Omental fat pad (tissue), 4 donors: ENCODE data around the gene PDE11A. TPM values are rescaled to one million over a fixed set of nuclear protein-coding genes. Genes with fewer than 3 reads are reported as not detected.

Source experiments
- ATAC-seq: fragments of 150-250 bp; one replicate; pipeline ENCODE4 v1.9.1; 2016; ENCODE audit warnings: mild to moderate bottlenecking, moderate library complexity; ENCODE audit not compliant: low FRiP score
- DNase-seq: peaks from one replicate; pipeline ENCODE4 v3.0.0-alpha.2; 2019; ENCODE audit warnings: low spot score
- total RNA-seq, 4 donors: library from RNA; depleted of rRNA; stranded (reverse); fragments of >200 nt; gene quantifications; one replicate each; pipeline ENCODE4 v1.1.0, GENCODE V29; 2016
- TF ChIP-seq, protein P1 (sequence below), 3 donors: fragments of 450-650 bp; IDR thresholded peaks; one replicate each; pipeline ENCODE4 v1.5.1; 2016 to 2017; ENCODE audit warnings: antibody characterized with exemption in 3 of 3, mild to moderate bottlenecking in 3 of 3, moderate library complexity in 2 of 3

Gene PDE11A
- total RNA-seq, 4 donors from 2014 or later = 0.16 to 0.65 TPM; not detected in 2

DNA sequence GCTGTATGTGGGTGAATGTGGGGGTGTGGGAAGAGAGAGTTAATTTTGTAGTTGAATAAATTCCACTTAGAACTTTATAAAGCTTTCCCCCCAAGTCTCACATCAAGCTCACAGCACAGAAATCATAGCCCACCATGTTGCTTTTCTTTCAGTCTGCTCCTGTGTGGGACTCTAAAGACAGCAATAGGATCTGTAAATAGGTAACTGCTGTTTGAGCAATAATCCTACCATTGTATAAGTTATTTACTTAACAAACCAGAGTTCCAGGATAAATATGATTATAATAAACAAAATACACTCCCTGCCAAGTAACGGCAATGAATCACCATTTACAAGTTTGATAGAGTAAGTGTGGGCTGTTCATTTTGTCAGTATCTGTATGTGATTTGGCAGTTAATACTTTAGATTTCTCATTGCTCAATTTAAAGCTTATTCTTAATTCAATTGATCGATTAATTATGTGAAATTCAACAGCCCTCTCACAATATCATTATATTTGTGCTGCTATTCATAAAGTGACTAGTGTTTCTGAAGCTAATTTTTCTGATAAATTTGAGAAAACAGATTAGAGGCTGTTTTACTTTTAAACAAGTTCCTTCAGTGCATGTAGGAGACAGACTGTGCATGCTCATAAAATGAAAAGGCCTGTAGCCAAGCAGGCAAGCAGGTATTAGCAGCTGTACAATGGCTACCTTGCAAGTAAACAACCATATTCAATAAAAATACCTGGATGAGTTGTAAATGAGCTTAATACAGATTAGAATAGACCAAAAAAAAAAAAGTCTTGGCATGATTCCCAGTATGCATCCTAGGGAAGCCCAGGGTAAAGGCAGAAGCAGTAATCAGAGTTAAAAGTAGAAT is 142.7 kb downstream of the PDE11A start:
- no peak for DNase-seq
- no peak for ATAC-seq
- TF ChIP-seq, protein P1, sequence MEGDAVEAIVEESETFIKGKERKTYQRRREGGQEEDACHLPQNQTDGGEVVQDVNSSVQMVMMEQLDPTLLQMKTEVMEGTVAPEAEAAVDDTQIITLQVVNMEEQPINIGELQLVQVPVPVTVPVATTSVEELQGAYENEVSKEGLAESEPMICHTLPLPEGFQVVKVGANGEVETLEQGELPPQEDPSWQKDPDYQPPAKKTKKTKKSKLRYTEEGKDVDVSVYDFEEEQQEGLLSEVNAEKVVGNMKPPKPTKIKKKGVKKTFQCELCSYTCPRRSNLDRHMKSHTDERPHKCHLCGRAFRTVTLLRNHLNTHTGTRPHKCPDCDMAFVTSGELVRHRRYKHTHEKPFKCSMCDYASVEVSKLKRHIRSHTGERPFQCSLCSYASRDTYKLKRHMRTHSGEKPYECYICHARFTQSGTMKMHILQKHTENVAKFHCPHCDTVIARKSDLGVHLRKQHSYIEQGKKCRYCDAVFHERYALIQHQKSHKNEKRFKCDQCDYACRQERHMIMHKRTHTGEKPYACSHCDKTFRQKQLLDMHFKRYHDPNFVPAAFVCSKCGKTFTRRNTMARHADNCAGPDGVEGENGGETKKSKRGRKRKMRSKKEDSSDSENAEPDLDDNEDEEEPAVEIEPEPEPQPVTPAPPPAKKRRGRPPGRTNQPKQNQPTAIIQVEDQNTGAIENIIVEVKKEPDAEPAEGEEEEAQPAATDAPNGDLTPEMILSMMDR (IDR thresholded peaks at IDR 0.05) = no peak

DNA sequence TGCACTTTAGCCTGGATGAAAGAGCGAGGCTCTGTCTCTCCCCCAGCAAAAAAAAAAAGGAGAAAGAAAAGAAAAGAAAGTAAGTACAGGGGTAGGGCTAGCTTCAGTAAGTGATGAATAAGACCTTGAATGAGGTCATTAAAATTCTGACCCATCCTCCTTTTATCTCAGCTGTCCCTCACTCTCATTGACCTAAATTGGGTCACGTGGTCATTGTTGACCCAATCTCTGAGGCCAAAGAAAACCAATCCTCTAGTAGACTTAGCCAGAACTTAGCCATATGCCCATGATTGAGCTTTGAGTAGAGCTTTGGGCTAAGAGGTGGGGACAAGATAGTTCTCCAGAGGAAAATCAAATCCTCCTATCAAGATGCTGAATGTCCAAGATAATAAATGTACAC is 149.3 kb downstream of the PDE11A start:
- ATAC-seq (no peak), DNase-seq (no peak)
- TF ChIP-seq, protein P1 (IDR thresholded peaks at IDR 0.05) = no peak

DNA sequence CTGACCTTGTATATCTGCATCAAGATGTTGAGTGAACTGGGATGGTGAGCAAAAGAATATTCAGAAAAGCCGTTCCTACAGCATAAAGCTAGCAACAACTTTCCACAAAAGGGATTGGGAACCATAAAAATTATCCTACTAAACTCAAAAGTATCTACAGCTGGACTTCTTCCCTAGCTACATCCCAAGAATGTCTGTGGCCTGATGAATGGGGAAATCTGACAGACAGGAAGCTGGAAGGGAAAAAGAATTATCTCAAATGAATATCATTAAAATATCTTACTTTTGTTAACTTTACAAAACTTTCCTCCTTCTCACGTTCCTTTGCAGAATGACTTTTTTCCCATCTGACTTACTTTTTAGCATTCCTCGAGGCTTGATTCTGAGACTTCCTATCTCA is 150.9 kb downstream of the PDE11A start:
- DNase-seq = no peak
- TF ChIP-seq, protein P1 (IDR thresholded peaks at IDR 0.05) = no peak
- no peak for ATAC-seq

DNA sequence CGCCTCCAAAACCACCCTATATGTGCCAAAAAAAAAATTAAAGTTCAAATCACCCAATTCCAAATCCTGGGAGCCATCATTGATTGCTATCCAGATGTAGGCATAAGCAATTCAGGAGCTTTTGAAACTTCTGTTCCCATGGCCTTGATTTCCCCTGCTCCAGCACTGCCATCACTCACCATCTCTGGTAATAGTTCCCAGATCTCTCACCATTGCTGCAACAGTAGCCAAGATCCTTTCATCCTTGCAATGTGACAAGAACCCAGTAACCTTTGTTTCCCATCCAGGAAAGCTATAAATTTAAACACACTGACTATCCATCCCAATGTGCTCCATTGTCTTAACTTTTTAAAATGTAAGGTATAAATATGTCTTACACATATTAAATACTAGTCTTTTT is 155.4 kb downstream of the PDE11A start:
- no peak for DNase-seq
- no peak for ATAC-seq
- TF ChIP-seq, protein P1 (IDR thresholded peaks at IDR 0.05) = no peak

DNA sequence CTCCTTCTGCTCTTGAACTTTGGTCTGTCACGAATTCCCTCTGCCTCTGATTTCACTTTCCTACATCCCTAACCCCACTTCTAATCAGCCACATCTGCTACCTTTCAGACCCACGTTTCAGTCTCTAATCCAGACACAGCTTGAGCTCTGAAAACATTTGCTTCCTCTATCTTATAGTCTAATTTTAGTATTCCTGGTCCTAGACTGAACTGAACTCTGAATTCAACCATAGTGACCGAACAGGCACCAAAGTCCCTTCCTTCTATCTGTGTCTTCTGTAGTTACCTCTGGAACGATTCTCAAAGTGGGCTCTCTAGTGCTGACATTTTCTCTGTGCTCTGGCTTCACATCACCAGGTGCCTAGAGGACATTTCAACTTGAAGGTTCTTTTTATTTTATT is 156.2 kb downstream of the PDE11A start:
- no peak for DNase-seq
- TF ChIP-seq, protein P1 (IDR thresholded peaks at IDR 0.05) = no peak
- no peak for ATAC-seq

DNA sequence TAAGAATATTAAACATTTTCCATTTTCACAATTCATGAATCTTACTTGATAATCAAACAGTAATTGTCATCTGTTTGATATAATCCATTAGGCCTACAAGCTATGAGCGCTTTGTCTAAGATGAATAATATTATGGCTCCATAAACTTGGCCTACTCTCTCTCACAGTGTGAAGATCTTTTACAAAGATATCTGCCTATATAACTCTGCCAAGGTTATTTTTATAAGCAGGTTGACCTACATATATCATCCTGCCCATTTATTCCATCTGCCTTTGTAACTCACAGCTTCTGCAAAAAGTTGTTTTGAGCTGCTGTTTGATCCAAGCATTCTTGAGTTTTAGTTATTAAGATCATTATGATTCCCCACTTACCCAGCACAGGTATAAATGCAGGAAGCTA is 158.3 kb downstream of the PDE11A start:
- ATAC-seq = no peak

More for the DNA sequence above, 158.3 kb downstream of the PDE11A start:
- DNase-seq = no peak
- TF ChIP-seq, protein P1 (IDR thresholded peaks at IDR 0.05) = no peak
